Measurements from ENCODE around the gene LY86.

- TF ChIP-seq CTCF (IDR thresholded peaks at IDR 0.05; ENCODE audit: low read depth, low read length, poor library complexity, severe bottlenecking), result no peak
- TF ChIP-seq EZH2phosphoT487 (IDR thresholded peaks at IDR 0.05; ENCODE audit: borderline replicate concordance, low read length), result no peak
Observed at GRCh38 chr6:6569096-6569810, 19.3 kb upstream of the LY86 start.

Measured in DOHH2 (cell line).